ENCODE data around the gene HS3ST1. TPM values are rescaled to one million over a fixed set of nuclear protein-coding genes. Genes with fewer than 3 reads are reported as not detected.

Gene HS3ST1
- total RNA-seq, 1 experiment from 2014 or later = 80.8 TPM

DNA sequence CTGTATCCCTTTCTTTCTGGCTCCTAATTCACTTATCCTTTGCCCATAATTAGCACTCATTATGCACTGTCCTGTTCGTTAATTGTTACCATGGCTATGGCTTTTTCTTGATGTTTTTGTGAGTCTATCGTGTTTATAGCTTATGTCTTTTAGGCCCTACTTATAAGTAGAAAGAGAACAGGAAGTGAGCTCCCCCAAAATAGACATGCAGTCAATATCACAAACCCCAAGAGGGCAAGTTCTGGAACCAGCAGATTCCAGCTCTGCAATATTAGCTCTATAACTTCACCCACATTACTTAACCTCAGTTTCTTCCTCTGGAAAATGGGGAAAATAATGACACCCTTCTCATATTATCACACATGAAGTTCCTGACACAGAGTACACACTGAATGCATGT lies 7.4 kb upstream of the HS3ST1 start:
- no peak for DNase-seq
- Mint-ChIP-seq H3K4me3 (ENCODE audit: low read depth, unreplicated experiment) (no peak overlapping the region), H3K27me3 (ENCODE audit: unreplicated experiment) (no peaks in the 10 kb centered on the region), H3K27ac (ENCODE audit: unreplicated experiment) (no peak overlapping the region), H3K36me3 (ENCODE audit: insufficient read depth, unreplicated experiment) (peaks cover 34% of the 10 kb centered on the region), H3K9me3 (ENCODE audit: low read depth, unreplicated experiment) (no peaks in the 10 kb centered on the region), H3K4me1 (ENCODE audit: low read depth, unreplicated experiment) (peaks cover 23% of the 10 kb centered on the region)
- TF ChIP-seq, protein P1, sequence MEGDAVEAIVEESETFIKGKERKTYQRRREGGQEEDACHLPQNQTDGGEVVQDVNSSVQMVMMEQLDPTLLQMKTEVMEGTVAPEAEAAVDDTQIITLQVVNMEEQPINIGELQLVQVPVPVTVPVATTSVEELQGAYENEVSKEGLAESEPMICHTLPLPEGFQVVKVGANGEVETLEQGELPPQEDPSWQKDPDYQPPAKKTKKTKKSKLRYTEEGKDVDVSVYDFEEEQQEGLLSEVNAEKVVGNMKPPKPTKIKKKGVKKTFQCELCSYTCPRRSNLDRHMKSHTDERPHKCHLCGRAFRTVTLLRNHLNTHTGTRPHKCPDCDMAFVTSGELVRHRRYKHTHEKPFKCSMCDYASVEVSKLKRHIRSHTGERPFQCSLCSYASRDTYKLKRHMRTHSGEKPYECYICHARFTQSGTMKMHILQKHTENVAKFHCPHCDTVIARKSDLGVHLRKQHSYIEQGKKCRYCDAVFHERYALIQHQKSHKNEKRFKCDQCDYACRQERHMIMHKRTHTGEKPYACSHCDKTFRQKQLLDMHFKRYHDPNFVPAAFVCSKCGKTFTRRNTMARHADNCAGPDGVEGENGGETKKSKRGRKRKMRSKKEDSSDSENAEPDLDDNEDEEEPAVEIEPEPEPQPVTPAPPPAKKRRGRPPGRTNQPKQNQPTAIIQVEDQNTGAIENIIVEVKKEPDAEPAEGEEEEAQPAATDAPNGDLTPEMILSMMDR (IDR thresholded peaks at IDR 0.05; ENCODE audit: unreplicated experiment) = no peak
- BruUV-seq (replicated peaks) = no TSS peak
- CTCF ChIA-PET = no interaction called here
- intact Hi-C loops (cut with micrococcal nuclease; ENCODE audit: unreplicated experiment) = no loop called here

DNA sequence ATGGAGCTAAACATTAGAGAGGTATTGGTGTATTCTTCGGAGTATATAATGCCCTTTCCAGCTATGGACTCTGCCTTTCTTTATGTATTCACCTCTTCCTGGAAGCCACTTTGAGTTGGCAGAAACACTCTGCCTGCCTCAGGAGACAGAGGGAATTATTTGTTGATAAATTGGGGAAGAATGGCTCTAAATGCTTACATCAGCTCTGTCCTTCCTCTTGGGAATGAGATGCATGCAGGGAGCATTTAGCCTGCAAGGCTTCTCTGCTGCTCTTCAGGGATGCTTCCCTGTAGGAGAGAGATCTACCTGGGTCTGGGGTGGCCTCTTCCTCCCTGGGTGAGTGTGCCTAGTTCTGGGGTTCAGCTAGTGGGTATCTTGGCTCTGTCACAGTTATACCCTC lies 6.9 kb upstream of the HS3ST1 start:
- Mint-ChIP-seq H3K27ac (ENCODE audit: unreplicated experiment) (no peak overlapping the region), H3K4me1 (ENCODE audit: low read depth, unreplicated experiment) (peaks cover 20% of the 10 kb centered on the region), H3K27me3 (ENCODE audit: unreplicated experiment) (no peaks in the 10 kb centered on the region), H3K4me3 (ENCODE audit: low read depth, unreplicated experiment) (no peak overlapping the region), H3K36me3 (ENCODE audit: insufficient read depth, unreplicated experiment) (peaks cover 38% of the 10 kb centered on the region), H3K9me3 (ENCODE audit: low read depth, unreplicated experiment) (no peaks in the 10 kb centered on the region)
- TF ChIP-seq, protein P1 (IDR thresholded peaks at IDR 0.05; ENCODE audit: unreplicated experiment) = no peak
- no peak for DNase-seq
- no TSS peak for BruUV-seq (replicated peaks)
- intact Hi-C loops (cut with micrococcal nuclease; ENCODE audit: unreplicated experiment) = no loop called here
- CTCF ChIA-PET = no interaction called here

DNA sequence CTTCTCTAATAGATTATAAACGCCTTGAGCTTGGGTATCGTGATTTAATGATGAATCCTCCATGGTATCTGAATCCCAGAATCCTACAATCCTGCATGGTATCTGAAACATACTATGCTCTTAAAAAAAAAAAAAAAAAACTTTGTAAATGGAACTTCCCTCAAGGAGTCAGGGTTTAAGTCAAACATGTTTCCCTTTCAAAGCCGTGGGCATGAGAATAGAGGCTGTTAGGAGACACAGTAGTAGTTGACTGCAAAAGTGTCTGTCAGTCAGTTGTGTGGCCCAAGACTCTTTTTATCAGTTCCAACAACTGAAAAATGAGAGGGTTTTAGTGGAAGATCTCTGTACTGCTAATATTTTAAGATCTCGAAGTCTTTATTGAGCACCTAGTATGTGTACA lies 2.4 kb upstream of the HS3ST1 start:
- Mint-ChIP-seq H3K36me3 (ENCODE audit: insufficient read depth, unreplicated experiment) (peaks cover 67% of the 10 kb centered on the region), H3K9me3 (ENCODE audit: low read depth, unreplicated experiment) (no peaks in the 10 kb centered on the region), H3K4me1 (ENCODE audit: low read depth, unreplicated experiment) (peaks cover 16% of the 10 kb centered on the region), H3K27ac (ENCODE audit: unreplicated experiment) (peak overlapping the region; percentile 92), H3K4me3 (ENCODE audit: low read depth, unreplicated experiment) (peak overlapping the region; percentile 92), H3K27me3 (ENCODE audit: unreplicated experiment) (no peaks in the 10 kb centered on the region)
- intact Hi-C loops (cut with micrococcal nuclease; ENCODE audit: unreplicated experiment) = loop anchor here (2.0 kb wide), 1 partner anchor 66 kb away; no protein-coding TSS in a partner anchor
- BruUV-seq (replicated peaks) = no TSS peak
- TF ChIP-seq, protein P1 (IDR thresholded peaks at IDR 0.05; ENCODE audit: unreplicated experiment) = no peak
- no peak for DNase-seq
- CTCF ChIA-PET = interaction anchor here (0.7 to 1.4 kb wide), 3 partner anchors 30 to 193 kb away, joined by 5 to 6 read pairs (median 5); no protein-coding TSS in a partner anchor

DNA sequence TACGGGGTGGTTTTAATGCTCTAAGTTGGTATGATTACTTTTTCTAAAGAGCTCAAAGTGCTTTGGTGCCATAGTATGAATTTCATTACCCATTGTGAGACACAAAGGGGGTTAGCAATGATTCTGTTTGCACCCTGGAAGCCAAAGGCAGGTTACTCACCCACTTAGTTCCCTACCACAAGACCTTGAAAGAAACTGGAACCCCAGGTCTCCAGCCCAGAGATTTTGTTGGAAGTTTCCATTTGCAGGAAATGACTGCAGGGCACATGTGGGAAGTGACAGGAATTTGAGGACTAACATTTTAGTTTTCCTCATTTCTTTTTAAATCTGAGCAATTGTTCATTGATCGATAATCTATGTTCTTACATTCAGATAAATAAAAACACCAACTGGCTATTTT lies 1.8 kb upstream of the HS3ST1 start:
- CTCF ChIA-PET = interaction anchor here (0.7 to 1.4 kb wide), 3 partner anchors 31 to 193 kb away, joined by 5 to 6 read pairs (median 5); no protein-coding TSS in a partner anchor
- Mint-ChIP-seq H3K27ac (ENCODE audit: unreplicated experiment) (peak overlapping the region; percentile 92), H3K36me3 (ENCODE audit: insufficient read depth, unreplicated experiment) (peaks cover 68% of the 10 kb centered on the region), H3K4me3 (ENCODE audit: low read depth, unreplicated experiment) (peak overlapping the region; percentile 92), H3K27me3 (ENCODE audit: unreplicated experiment) (no peaks in the 10 kb centered on the region), H3K9me3 (ENCODE audit: low read depth, unreplicated experiment) (no peaks in the 10 kb centered on the region), H3K4me1 (ENCODE audit: low read depth, unreplicated experiment) (peaks cover 16% of the 10 kb centered on the region)
- no peak for DNase-seq
- intact Hi-C loops (cut with micrococcal nuclease; ENCODE audit: unreplicated experiment) = loop anchor here (2.0 kb wide), 1 partner anchor 66 kb away; no protein-coding TSS in a partner anchor
- BruUV-seq (replicated peaks) = no TSS peak
- TF ChIP-seq, protein P1 (IDR thresholded peaks at IDR 0.05; ENCODE audit: unreplicated experiment) = no peak
